ENCODE measurements around the gene LRRC34. TPM values are rescaled to one million over a fixed set of nuclear protein-coding genes. Genes with fewer than 3 reads are reported as not detected.

Gene LRRC34
- total and polyA plus RNA-seq, 9 of the 15 experiments (the other 6 are each of a cell fraction or from before 2014, with no cell fraction given) = 0.17 to 0.30 TPM; not detected in 7

DNA sequence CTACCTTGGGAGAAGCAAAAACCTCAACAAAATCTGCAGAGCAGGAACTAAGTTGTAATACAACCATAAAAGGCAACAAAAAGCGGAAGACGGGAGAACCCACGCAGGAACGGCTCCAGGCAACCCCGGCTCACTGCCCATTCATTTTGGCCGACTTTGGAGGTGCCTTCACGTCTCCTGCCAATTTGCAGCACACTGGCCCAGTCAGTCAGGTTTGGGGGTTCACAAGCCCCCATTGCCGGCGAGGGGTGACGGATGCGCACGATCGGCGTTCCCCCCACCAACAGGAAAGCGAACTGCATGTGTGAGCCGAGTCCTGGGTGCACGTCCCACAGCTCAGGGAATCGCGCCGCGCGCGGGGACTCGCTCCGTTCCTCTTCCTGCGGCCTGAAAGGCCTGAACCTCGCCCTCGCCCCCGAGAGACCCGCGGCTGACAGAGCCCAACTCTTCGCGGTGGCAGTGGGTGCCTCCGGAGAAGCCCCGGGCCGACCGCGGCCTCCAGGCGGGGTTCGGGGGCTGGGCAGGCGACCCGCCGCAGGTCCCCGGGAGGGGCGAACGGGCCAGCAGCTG, 48.3 kb downstream of the LRRC34 start (continued):
- TF ChIP-seq, protein P1, sequence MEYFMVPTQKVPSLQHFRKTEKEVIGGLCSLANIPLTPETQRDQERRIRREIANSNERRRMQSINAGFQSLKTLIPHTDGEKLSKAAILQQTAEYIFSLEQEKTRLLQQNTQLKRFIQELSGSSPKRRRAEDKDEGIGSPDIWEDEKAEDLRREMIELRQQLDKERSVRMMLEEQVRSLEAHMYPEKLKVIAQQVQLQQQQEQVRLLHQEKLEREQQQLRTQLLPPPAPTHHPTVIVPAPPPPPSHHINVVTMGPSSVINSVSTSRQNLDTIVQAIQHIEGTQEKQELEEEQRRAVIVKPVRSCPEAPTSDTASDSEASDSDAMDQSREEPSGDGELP (CRISPR knock-in tag; IDR thresholded peaks at IDR 0.05; ENCODE audit: borderline replicate concordance) = peak; percentile 65; the same call in 1 of the 2 replicates
- peak; percentile 8 to 18; a peak in 1 of 4 replicates for TF ChIP-seq MLLT1 (IDR thresholded peaks at IDR 0.05)
- TF ChIP-seq RBM14 (IDR thresholded peaks at IDR 0.05; ENCODE audit: borderline replicate concordance, insufficient read depth, low read depth, low read length) = peak; percentile 88; the same call in 1 of the 2 replicates
- no peak for TF ChIP-seq ZNF584 (CRISPR knock-in tag; IDR thresholded peaks at IDR 0.05; ENCODE audit: low read depth)
- TF ChIP-seq FOXP1 (CRISPR knock-in tag; IDR thresholded peaks at IDR 0.05) = no peak
- TF ChIP-seq HMGXB4 (CRISPR knock-in tag; IDR thresholded peaks at IDR 0.05) = 0 out of 2 replicates have a peak, but pooled peaks have one; percentile 61
- peak; percentile 95 for TF ChIP-seq ZFX (CRISPR knock-in tag; IDR thresholded peaks at IDR 0.05)
- TF ChIP-seq NONO (IDR thresholded peaks at IDR 0.05; ENCODE audit: low read depth in 2 of 2, low read length in 1 of 2) = 0 out of 4 replicates have a peak, but pooled peaks of 1 of the 2 experiments have one; percentile 12
- TF ChIP-seq, protein P2, sequence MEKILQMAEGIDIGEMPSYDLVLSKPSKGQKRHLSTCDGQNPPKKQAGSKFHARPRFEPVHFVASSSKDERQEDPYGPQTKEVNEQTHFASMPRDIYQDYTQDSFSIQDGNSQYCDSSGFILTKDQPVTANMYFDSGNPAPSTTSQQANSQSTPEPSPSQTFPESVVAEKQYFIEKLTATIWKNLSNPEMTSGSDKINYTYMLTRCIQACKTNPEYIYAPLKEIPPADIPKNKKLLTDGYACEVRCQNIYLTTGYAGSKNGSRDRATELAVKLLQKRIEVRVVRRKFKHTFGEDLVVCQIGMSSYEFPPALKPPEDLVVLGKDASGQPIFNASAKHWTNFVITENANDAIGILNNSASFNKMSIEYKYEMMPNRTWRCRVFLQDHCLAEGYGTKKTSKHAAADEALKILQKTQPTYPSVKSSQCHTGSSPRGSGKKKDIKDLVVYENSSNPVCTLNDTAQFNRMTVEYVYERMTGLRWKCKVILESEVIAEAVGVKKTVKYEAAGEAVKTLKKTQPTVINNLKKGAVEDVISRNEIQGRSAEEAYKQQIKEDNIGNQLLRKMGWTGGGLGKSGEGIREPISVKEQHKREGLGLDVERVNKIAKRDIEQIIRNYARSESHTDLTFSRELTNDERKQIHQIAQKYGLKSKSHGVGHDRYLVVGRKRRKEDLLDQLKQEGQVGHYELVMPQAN (IDR thresholded peaks at IDR 0.05; ENCODE audit: borderline replicate concordance) = 0 out of 2 replicates have a peak, but pooled peaks have one; percentile 57
- TF ChIP-seq HOXB6 (CRISPR knock-in tag; IDR thresholded peaks at IDR 0.05; ENCODE audit: borderline replicate concordance) = no peak
- 0 out of 2 replicates have a peak, but pooled peaks have one; percentile 25 for TF ChIP-seq FOXJ2 (tag; IDR thresholded peaks at IDR 0.05)
- TF ChIP-seq ZNF395 (CRISPR knock-in tag; IDR thresholded peaks at IDR 0.05) = 0 out of 2 replicates have a peak, but pooled peaks have one; percentile 27
- TF ChIP-seq ETV1 (tag; conservative IDR thresholded peaks at IDR 0.05; ENCODE audit: low read depth) = peak; percentile 45; the same call in 1 of the 2 replicates
- TF ChIP-seq, protein P3, sequence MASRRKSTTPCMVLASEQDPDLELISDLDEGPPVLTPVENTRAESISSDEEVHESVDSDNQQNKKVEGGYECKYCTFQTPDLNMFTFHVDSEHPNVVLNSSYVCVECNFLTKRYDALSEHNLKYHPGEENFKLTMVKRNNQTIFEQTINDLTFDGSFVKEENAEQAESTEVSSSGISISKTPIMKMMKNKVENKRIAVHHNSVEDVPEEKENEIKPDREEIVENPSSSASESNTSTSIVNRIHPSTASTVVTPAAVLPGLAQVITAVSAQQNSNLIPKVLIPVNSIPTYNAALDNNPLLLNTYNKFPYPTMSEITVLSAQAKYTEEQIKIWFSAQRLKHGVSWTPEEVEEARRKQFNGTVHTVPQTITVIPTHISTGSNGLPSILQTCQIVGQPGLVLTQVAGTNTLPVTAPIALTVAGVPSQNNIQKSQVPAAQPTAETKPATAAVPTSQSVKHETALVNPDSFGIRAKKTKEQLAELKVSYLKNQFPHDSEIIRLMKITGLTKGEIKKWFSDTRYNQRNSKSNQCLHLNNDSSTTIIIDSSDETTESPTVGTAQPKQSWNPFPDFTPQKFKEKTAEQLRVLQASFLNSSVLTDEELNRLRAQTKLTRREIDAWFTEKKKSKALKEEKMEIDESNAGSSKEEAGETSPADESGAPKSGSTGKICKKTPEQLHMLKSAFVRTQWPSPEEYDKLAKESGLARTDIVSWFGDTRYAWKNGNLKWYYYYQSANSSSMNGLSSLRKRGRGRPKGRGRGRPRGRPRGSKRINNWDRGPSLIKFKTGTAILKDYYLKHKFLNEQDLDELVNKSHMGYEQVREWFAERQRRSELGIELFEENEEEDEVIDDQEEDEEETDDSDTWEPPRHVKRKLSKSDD (conservative IDR thresholded peaks at IDR 0.05; ENCODE audit: low read length) = no peak
